Limb (tissue), 2 donors: ENCODE data around the gene SLC17A3.

Experiments used
- DNase-seq, 2 donors: peaks; one replicate each; pipeline ENCODE4 v3.0.0-alpha.2; 2016; ENCODE audit errors: extremely low spot score in 2 of 2

The SLC17A3 gene

GRCh38 chr6:25889877-25890853 is 16.1 kb upstream of the SLC17A3 start:
- peak; percentile 42 to 45 for DNase-seq

DNA sequence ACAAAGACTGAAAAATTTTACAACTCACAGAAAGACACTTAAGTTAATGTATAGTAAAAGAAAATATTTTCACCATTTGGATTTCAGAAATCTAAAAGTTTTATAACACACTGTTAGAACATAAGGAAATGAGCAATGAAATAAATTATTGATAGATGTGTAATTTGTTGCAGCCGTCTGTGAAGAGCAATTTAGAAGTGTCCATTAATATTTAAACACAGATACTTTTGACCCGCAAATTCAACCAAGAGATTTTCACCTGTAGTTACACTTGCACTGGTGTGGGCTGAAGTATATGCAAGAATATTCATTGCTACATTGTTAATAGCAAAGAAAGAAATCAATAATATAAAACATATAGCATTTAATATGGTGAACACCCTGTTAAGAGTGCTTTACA is 14.6 kb upstream of the SLC17A3 start:
- no peak for DNase-seq

DNA sequence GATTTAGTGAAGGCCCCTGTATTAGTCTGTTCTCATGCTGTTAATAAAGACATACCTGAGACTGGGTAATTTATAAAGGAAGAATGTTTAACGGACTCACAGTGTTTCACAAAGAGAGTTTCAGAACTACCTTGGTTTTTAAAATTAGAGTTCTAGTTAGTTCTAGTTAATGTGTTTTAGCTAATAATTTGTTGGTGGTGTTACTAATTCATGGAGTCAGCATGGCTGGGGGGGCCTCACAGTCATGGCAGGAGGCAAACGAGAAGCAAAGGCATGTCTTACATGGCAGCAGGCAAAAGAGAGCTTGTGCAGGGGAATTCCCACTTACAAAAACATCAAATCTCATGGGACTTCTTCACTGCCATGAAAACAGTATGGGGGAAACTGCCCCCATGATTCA is 12.0 kb upstream of the SLC17A3 start:
- no peak for DNase-seq

DNA sequence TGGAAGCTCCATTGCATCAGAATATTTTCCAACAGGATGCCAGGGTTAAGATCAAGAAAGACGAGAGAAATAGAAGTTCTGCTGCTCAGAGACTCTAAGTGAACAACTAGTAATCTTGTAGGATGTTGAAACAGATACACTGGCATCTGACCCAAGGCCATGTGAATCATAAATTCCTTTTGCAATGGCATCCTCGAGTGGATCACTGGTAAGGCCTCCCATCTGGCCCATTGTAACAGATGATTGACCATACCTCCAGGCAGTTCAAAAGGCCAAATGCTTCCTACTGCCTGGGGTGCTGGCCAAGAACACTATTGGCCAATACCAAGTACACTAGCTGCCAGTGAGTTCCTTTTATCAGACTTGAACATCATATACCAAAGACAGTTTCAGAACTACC is 9.9 kb upstream of the SLC17A3 start:
- no peak for DNase-seq

DNA sequence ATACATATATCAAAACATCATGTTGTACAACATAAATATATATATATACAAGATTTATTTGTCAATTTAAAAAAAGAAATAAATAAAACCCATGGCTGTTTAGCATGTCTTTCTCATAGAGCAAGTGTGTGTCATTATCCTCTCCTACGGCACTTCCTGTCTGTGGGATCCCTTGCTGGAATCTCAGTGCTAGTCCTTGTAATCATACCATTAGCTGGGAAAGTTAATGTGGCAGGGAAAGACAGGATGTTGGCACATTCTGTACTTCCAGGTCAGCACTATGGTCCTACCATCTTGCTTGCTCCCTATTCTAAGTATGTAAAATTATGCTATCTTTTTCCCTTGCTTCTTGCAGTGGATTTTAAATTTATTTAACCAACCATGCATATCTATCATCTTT is 9.5 kb upstream of the SLC17A3 start:
- no peak for DNase-seq

- peak in 1 of 2 donors; percentile 26 for DNase-seq
These were observed 8.0 kb upstream of the SLC17A3 start for GRCh38 chr6:25882051-25882496.

GRCh38 chr6:25880601-25881000 is 6.6 kb upstream of the SLC17A3 start:
- no peak for DNase-seq

- no peak for DNase-seq
These were observed 4.8 kb upstream of the SLC17A3 start for GRCh38 chr6:25878721-25879322.

GRCh38 chr6:25875926-25876602 is 2.0 kb upstream of the SLC17A3 start:
- no peak for DNase-seq

DNA sequence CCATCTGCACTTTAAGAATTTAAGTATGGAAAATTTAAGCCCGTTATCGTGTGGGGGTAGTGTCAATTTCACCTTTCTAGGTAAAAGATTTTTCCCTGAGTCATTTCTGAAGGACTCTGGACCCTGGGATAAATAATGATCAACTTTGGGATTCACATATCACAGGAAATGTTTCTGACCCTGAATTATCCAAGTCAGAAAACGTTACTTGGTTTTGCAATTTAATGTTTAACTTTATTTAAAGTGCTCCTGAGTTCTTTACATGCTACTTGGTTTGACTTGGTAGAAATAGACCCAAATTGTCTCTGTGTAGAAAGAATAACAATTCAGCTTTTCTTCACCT is 1.5 kb upstream of the SLC17A3 start:
- no peak for DNase-seq

DNA sequence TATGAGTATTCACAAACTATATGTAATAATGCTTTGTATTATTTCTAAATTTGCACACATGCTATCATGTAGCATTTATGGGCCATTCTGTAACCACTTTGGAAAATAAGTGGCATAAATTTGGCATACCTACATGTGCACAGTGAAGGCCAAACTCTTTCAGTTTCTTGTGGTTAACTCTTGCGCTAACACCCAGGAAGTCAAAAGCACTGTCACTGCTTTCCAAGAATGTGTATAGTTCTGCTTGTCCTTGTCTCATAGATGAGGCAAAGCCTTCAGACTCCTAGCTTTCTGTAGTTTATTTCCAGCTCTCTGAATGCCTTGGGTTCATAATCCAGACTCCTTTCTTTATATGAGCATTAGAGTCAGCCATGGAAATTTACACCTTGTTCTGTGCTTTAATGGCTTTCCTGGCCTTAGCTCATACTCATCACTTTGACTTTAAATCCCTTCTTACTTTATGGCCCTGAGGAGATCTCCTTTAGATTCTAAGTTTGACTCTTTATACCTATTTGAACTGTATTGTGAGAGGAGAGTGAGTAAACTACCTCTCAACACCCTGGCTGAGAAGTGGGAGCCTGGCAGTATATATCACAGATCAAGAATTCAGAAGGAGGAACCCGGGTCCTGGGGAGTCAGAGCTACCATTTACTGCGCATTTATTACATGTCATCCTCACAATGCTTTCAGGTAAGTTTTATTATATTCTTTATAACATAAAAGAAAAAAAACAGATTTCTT is 949 bp upstream of the SLC17A3 start:
- DNase-seq, result no peak

DNA sequence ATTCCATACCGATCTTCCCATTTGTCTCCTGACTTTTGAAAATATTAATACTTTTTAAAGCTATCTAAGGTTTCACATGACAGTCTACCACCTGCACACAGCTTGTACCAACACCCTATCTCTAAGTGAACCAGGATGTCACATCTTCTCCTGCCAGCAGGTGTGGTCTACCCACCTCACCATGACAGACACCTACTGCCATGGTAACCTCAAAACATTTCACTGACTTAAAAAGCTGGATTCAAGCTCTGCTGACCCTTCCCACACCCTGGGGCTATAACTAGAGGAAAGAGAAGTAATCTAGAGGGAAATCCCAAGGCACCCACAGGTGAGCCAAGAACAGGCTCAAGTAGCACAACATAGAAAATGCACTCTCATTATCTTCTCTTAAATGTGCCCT is 1.2 kb downstream of the SLC17A3 start:
- no peak for DNase-seq

GRCh38 chr6:25869840-25870239 is 4.2 kb downstream of the SLC17A3 start:
- DNase-seq, result no peak

DNA sequence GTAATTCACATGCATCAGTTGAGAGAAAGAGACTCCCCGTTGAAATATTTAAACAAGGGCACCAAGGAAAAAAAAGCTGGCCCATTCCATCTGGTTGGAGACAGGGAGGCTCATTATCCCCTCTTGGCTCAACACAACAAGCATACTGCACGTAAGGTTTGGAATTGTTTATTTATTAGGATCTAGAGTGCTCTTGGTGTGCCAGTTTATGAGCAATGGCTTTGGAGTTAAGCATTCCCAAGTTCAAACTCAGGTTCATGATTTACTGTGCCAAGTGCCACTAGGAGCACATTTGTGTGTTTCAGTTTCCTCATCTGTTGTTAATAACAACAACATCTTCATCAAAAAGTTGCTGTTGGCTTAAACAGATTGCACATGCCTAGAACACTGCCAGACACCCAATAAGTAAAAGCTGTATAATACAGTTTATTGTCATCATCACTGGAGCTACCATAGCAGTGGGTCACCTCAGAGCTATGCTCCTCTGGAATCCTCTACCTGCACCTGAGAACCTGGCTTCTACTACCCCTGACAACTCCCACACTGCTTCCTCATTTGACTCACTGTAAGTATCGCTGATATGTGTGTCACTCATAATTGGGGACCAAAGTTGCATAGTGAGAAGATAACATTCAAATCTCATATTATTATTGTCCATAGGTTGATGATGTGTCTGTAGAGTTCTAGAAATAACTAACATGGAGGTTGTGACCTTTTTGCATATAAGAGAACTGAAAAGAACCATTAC is 5.4 kb downstream of the SLC17A3 start:
- no peak for DNase-seq

DNA sequence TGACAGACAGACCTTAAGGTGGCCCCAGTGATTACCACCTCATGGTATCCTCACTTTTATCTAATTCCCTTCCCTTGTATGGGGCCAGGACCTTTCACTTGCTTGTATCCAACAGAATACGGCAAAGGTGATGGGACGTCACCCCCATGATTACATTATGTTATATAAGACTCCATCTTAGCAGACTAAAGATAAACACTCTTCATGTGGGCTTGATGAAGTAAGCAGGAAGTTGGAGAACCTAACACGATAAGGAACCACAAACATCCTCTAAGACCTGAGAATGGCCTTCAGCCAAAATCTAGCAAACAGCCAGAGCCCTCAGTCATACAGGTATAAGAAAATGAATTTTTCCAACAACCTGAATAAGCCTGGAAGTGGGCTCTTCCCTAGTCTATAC is 8.0 kb downstream of the SLC17A3 start:
- DNase-seq, result no peak

DNA sequence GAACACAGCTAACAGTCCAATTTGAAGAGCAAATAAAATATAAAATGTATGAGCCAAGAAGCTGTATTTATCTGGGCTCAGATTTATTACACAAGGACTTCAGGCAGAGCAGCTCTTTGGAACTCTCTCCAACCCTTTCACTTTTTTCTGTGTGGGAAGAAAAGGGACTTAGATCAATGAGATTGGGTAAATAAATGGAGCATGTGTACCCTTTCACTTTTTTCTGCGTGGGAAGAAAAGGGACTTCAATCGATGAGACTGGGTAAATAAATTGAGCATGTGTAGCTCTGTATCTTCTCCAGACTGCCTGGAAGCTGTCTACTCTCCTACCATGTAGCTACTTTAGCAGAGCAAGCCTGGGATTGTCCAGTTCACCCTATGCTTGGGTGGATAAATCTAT is 10.7 kb downstream of the SLC17A3 start:
- no peak for DNase-seq

DNA sequence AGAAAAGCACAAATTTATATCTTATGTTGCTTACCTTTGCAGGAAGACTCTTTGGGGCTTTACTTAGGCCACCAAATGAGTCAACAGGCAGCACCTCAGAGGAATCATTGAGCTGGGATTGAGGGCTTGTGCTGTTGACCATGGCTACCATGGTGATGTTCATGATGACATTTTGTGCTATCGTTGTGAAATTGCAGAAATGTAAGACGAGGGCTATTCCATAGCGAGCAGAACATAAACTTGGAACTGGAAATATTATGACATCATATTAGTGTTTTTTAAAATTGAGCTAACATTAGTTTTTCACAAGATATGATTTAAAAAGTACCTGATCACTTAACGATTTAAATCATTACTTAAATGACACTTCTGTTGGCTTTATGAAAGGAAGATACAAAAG is 11.8 kb downstream of the SLC17A3 start:
- no peak for DNase-seq

- DNase-seq, result no peak
These were observed 21.3 kb downstream of the SLC17A3 start for GRCh38 chr6:25852756-25853155.

- no peak for DNase-seq
These were observed 22.1 kb downstream of the SLC17A3 start for GRCh38 chr6:25851961-25852360.

DNA sequence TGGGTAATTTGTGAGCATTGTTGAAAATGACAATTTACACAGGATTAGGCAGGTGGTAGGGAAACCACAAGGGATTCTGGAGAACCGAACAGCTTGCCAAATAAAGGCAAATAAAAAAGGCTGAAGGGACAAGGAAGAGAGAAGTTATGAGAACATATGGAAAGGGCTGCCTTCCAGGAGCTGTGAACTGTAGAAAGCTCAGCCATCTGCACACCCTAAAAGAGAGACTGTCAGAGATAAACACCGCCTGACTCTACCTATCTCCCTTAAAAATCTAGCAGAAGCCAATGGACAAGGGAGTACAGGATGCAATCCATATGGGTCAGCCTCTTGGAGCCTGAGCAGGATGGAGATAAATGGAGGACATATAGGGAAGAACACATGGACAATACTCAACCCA is 29.5 kb downstream of the SLC17A3 start:
- DNase-seq, result no peak

DNA sequence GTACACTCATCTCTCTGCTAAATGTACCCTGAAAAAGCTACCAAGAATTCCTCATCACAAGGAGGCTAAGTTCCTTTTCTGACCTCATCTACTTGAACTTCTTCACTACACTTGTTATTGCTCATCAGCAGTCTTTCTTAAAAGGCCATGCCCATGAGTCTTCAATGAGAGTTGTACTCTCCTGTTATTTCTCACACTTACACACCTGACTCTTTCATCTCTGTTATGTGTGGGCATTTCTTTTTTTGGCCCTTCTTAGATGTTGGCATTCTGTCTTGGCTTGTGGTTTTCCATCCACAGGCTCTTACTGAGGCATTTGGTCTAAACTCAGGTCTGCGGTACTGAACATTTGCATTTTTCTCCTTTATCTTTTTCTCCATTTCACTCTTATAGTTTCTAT is 31.5 kb downstream of the SLC17A3 start:
- no peak for DNase-seq
